HG02943 (cell line): ENCODE measurements around the gene SLC4A5.

Experiments
- ATAC-seq: cut with Tn5 transposase; IDR thresholded peaks from one replicate; pipeline ENCODE4 v1.9.1; 2021; ENCODE audit warnings: mild to moderate bottlenecking, low read depth, moderate library complexity; ENCODE audit not compliant: unreplicated experiment

The SLC4A5 gene

DNA sequence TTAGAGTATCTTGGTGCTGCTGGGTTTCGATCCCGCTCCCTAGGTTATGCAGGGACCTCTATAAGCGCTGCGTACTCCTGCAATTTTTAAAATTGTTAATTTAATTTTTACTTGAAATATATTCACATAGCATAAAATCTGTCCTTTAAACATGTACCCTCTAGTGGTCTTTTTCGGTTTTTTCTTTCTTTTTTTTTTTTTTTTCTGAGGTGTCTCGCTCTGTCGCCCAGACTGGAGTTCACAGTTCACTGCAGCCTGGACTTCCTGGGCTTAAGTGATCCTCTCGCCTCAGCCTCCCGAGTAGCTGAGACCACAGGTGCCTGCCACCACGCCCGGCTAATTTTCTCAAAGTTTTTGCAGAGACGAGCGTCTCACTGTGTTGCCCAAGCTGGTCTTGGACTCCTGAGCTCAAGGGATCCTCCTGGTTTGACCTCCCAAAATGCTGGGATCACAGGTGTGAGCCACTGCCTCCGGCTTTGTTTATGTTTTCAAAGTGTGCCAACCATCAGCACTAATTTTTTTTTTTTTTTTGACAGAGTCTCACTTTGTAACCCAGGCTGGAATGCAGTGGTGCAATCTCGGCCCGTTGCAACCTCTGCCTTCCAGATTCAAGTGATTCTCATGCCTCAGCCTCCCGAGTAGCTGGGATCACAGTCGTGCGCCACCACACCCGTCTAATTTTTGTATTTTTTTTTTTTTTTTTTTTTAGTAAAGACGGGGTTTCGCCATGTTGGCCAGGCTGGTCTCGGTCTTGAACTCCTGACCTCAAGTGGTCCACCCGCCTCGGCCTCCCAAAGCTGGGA is 164.0 kb downstream of the SLC4A5 start:
- ATAC-seq: peak; percentile 18

GRCh38 chr2:74178211-74179062 is 164.8 kb downstream of the SLC4A5 start, which contains the start of gene MOB1A:
TSS of gene MOB1A (minus strand) at chr2:74178879. CDS start at chr2:74178674, 205 bp downstream.
- peak; percentile 77 for ATAC-seq

DNA sequence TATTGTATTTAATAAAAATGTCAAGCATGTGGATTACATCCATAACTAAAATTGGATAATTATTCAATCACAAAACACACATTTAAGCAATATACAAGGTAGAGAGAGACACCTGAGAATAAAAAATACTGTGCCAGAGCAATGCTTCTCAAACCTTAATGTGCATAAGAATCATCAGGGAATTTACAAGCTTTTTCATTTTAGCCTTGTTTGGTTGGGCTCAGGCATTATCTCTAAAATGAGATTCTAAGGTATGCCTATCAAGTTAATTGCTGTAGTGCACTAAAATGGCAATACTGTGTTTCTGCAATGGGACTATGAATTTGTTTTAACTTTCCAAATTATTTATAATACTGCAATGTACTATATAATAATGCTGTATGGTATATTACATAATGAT is 165.5 kb downstream of the SLC4A5 start:
- no peak for ATAC-seq

DNA sequence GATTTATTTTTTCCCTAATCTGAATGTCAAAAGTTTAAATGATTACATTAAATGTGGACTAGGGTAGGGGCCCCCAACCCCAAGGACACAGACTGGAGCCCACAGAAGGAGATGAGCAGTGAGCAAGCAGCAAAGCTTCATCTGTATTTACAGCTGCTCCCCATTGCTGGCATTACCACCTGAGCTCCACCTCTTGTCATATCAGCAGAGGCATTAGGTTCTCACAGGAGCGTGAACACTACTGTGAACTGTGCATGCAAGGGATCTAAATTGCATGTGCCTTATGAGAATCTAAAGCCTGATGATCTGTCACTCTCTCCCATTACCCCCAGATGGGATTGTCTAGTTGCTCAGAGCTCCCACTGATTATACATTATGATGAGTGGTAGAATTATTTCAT is 168.3 kb downstream of the SLC4A5 start:
- ATAC-seq: no peak

GRCh38 chr2:74168739-74169138 is 174.5 kb downstream of the SLC4A5 start:
- ATAC-seq: no peak
